ENCODE results near the gene SLC26A1. TPM values are rescaled to one million over a fixed set of nuclear protein-coding genes. Genes with fewer than 3 reads are reported as not detected.

SLC26A1 gene
- total RNA-seq, 2 donors from 2014 or later = 0.14 TPM; not detected in 1

DNA sequence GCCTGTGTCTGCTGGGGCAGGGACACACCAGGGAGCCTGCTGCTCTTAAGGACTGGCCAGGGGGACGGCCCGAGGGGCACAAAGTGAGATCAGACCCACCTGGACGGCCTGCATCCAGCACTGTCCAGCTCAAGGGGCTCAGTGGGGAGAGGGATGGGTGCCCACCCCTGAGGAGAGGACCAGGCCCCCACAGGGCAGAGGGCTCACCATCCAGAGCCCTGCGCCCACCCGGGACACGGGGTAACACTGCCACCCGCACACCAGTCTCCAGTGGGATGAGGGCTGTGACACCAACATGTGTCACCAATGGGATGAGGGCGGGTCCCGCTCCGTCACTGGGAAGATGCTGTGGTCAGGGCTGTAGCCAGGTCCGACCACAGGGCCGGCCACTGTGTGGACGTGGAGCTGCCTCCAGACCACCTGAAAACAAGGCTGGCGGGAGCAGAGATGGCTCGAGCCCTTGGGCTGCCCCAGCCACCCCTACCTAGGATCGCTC is 33.0 kb downstream of the SLC26A1 start:
- DNase-seq (ENCODE audit: low spot score) = peak; percentile 67

DNA sequence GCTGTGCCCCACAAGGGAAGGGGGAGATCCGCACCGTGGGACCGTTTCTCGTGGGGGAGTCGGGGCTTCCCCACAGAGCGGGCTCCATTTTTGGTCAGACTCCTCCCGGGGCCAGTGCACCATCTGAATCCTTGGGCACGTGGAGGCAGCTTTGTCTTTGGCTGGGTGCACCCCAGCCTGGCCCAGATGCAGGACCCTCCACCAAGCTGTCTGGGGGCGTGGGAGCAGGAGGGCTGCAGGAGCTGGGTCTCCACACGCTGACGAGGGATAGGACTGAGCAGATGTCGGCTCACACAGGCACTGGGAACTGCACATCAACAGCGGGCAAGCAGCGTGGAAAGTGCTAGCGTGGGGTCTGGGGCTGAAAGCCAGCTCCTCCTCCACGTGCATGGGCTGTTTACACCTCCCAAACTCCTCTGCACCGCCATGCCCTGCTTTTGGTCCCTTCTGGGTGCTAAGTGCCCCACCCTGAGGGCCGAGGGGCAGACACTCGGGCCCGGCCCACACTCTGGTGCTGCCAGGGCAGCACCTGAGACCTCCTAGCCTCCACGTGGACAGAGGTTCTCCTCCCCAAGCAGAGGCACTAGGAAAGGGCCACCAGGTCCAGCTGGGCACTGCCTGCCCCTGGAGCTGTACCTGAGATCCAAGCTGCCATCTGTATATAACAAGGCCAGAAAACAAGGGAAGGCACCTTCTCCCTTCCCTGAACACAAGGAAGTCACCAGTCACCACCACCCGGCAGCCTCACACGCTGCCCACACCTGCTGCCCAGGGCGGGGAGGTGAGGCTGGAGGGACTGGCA is 33.7 kb downstream of the SLC26A1 start:
- intact Hi-C loops (cut with DNase I) = no loop called here
- peak; percentile 66 for DNase-seq (ENCODE audit: low spot score)

More for the DNA sequence above, 33.0 kb downstream of the SLC26A1 start:
- intact Hi-C loops (cut with DNase I) = no loop called here

DNA sequence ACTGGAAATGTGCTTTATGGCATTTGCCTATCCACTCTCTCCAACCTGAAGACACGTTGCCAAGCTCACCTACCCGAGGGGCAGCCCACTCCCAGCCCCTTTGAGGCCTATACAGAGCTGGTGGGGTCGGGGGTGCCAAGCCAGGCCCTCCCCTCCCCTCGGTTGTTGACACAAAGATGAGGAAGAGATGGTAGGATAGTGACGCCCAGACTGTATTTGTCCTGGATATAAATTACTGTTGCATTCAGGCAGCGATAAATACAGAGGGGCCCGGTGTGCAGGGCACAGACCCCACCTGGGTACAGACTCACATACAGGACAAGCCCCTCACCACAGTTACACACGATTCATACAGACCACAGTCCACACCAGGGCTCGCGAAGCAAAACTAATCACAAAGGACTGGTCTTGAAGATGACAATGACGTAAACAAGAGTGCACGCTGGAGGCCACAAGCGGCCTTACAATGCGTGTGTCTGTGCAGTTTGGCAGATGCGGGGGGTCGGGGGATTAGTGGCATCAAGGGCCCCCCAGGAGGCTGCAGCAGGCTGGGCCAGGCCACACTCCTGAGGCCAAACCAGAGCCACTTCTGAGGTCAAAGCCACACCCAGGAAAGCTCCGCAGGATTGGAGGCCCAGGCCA is 34.4 kb downstream of the SLC26A1 start:
- intact Hi-C loops (cut with DNase I) = loop anchor here in 1 of 2 donors (1.0 kb wide), 1 partner anchor 26 kb away; no protein-coding TSS in a partner anchor

DNA sequence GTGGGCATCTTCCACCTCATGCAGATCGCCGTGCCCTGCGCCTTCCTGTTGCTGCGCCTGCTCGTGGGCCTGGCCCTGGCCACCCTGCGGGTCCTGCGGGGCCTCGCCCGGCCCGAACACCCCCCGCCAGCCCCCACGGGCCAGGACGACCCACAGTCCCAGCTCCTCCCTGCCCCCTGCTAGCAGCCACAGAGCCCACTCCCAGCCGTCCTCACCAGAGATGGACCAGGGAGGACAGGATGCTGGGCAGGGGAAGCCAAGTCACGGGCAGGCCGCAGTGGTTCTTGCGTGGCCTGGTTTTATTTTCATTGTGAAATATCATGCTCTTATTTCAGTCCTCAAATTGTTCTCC is 34.9 kb downstream of the SLC26A1 start:
- intact Hi-C loops (cut with DNase I) = loop anchor here in 1 of 2 donors (1.0 kb wide), 1 partner anchor 25 kb away; no protein-coding TSS in a partner anchor
- peak; percentile 69 for DNase-seq (ENCODE audit: low spot score)

More for the DNA sequence above, 34.4 kb downstream of the SLC26A1 start:
- DNase-seq (ENCODE audit: low spot score) = peak; percentile 71

DNA sequence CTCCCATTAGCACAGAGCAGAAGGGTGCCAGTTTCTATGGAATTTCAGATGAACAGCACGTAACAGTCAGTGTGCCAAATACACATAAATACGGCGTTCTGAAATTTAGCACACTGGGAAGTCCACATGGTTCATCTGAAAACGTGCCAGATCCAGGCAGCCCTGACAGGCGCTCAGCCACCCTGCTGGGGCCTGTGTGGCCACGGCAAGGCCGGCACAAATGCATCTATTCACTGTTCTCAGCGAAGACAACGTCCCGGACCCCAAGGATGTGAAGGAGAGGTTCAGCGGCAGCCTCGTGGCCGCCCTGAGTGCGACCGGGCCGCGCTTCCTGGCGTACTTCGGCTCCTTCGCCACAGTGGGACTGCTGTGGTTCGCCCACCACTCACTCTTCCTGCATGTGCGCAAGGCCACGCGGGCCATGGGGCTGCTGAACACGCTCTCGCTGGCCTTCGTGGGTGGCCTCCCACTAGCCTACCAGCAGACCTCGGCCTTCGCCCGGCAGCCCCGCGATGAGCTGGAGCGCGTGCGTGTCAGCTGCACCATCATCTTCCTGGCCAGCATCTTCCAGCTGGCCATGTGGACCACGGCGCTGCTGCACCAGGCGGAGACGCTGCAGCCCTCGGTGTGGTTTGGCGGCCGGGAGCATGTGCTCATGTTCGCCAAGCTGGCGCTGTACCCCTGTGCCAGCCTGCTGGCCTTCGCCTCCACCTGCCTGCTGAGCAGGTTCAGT is 35.5 kb downstream of the SLC26A1 start:
- DNase-seq (ENCODE audit: low spot score) = peak; percentile 63

GRCh38 chr4:957231-957580 is 36.0 kb downstream of the SLC26A1 start:
- intact Hi-C loops (cut with DNase I) = no loop called here
- DNase-seq (ENCODE audit: low spot score) = peak; percentile 53

More for the DNA sequence above, 35.5 kb downstream of the SLC26A1 start:
- intact Hi-C loops (cut with DNase I) = loop anchor here in 1 of 2 donors (1.0 kb wide), 1 partner anchor 24 kb away; no protein-coding TSS in a partner anchor

DNA sequence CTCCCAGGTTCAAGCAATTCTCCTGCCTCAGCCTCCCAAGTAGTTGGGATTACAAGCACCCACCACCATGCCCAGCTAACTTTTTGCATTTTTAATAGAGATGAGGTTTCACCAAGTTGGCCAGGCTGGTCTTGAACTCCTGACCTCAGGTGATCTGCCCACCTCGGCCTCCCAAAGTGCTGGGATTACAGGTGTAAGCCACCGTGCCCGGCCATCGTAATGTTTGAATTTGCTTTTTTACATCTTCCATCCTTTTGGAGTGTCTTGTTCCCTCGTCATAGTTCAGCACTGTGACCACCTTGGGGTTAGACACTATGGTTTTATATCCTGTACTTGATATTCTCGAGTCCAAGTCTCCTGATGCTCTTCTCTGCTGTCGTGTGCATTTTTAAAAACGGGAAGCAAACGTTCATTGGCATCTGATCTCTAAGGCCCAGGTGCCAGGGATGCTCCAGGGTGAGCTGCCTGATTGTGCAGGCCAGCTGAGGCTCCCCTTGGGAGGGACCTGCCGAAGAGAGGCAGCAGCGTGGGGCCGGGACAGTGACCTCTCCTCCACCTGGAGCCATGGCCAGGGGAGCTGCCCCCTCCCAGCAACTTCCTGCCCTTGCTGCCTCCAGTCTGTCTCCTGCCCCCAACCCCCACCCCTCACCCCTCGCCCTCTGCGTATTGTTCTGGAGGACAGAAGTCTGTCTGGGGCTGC is 36.5 kb downstream of the SLC26A1 start:
- DNase-seq (ENCODE audit: low spot score) = peak; percentile 65
- intact Hi-C loops (cut with DNase I) = no loop called here

DNA sequence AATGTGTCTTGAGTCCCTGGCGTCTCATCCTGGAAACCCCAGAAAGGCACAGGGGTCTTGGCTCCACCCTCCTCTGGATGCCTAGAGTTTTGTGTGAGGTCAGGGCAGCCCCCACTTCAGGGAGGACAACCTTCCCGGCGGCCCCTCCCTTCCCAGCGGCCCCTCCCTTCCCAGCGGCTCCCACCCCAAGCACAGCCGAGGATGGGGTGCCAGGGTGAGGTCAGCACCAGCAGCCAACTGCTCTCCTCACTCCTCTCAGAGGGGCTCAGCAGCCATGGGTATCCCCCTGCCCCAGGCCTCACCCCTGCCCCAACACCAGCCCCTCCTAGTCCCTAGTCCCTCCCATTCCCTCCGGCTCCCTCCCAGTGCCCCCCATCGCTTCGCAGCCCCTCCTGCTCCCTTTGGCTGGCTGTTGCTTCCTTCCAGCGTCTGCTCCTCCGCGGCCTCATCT is 37.2 kb downstream of the SLC26A1 start:
- peak; percentile 24 for DNase-seq (ENCODE audit: low spot score)
- intact Hi-C loops (cut with DNase I) = no loop called here

DNA sequence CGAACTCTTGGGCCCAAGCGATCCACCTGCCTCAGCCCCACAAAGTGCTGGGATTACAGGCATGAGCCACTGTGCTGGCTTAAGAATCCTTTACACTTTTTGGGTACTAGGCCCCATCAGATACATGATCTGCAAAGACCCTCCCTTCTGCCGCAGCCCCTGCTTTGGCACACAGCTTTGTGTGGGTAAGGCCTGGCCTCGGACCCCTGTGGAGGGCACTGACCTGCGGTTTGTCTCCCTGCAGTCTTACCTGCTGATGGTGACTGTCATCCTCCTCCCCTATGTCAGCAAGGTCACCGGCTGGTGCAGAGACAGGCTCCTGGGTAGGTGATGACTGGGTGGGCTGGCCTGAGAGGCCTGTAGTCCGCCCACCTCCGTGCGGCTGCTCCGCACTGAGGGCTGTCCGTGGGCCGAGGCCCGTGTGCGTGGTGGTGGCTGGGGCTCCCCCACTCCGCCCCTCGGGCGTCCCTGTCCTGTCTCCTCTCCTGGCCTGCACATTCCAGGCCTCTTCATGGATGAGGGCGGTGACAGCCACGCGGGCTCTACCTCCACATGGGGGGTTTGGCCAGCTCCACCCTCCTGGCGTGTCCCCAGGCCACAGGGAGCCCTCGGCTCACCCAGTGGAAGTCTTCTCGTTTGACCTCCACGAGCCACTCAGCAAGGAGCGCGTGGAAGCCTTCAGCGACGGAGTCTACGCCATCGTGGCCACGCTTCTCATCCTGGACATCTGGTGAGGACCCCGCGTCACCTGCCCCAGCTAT is 37.9 kb downstream of the SLC26A1 start:
- intact Hi-C loops (cut with DNase I) = no loop called here
- peak; percentile 74 for DNase-seq (ENCODE audit: low spot score)

DNA sequence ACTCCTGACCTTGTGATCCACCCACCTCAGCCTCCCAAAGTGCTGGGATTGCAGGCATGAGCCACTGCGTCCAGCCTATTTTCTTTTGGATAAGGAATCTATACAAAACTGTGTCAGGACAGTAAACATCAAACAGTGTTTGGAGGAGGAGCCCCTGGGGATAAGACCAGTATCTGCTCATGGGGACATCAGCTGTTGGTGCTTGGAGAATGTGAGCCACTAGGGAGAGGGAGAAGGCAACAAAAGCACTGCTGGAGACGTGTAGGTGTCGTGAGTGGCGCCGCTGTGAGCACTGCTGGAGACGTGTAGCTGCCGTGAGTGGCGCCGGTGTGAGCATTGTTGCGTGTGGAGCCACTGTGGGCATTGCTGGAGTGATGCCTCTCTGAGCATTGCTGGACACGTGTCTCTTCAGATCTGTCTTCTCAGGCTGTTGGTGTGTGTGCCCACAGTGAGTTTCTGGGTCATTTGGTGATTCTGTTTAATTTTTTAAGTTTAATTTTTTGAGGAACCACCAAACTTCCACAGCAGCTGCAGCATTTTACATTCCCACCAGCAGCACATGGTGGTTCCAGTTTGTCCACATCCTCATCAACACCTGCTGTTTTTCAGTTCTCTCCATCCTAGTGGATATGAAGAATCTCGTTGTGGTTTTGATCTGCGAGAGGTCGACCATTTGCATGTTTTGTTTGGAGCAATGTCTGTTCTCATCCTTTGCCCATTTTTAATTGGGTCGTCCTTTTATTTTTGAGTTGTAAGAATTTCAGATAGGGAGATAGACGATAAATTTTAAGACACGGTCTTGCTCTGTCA is 38.8 kb downstream of the SLC26A1 start:
- intact Hi-C loops (cut with DNase I) = no loop called here
- peak; percentile 30 for DNase-seq (ENCODE audit: low spot score)

DNA sequence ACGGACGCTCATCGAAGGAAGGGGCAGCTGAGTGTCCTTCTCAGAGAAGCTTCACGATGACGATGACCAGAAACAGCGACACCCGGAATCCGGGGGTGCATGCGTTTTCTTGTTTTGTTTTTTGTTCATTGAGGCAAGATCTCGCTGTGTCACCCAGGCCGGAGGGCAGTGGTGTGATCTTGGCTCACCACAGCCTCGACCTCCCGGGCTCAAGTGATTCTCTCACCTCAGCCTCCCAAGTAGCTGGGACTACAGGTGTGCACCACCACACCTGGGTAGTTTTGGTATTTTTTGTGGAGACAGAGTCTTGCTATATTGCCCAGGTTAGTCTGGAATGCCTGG is 39.7 kb downstream of the SLC26A1 start:
- no peak for DNase-seq (ENCODE audit: low spot score)
- intact Hi-C loops (cut with DNase I) = no loop called here

- intact Hi-C loops (cut with DNase I) = no loop called here
- DNase-seq (ENCODE audit: low spot score) = peak; percentile 67
Measured at GRCh38 chr4:952881-953573, 40.2 kb downstream of the SLC26A1 start.

DNA sequence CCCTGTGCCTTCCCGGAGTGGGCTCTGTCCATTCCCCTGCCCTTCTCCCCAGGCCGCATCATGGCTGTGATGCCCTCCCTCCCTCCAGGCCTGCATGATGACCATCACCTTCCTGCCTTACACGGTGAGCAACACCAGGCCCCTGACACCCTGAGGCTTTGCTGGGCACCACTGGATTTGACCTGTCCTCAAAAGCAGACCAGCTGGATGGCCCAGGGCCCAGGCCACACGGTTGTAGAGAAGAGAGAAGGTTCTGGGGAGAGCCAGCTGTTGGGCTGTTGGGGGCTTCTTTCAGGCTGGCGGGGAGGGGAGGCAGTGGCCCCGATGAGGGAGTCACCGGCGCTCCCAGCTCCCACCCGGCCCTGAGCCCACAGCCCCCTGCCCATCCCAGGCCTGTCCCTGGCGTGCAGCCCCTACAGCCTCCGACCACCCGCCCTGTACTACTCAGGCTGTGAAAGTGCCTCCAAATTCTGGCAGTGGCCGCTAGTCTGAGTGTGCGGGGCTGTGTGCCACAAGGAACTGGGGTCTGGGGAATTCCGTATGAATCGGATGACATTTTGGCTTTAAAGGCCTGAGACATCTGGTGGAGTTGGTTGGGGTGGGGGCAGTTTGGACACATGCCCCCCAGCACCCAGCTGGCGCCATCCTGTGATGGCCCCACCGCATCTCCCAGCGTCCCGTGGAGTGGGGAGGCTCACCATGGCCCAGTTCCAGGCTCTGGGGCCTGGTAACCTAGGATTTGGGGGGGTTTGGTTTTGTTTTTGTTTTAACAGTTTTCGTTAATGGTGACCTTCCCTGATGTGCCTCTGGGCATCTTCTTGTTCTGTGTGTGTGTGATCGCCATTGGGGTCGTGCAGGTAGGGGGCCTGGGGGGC is 41.4 kb downstream of the SLC26A1 start:
- peak; percentile 73 for DNase-seq (ENCODE audit: low spot score)
- intact Hi-C loops (cut with DNase I) = no loop called here

DNA sequence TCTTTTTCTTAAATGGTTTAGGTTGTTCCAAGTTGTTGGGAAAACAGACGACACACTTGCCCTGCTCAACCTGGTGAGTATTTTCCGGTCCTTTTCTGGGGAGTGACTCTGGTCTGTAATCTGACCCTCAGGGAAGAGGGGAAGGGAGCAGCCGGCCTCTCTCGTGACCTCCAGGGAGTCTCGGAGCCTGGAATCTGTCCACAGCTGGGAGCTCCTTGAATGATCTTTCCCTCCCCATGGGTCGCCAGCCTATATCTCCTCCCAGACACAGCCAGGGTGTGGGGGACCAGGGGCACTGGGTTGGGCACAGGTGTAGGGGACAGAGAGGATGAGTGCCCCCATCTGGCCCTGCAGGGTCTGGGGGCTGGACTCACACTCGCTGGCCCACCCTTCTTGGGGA is 42.0 kb downstream of the SLC26A1 start:
- intact Hi-C loops (cut with DNase I) = no loop called here
- DNase-seq (ENCODE audit: low spot score) = peak; percentile 68

DNA sequence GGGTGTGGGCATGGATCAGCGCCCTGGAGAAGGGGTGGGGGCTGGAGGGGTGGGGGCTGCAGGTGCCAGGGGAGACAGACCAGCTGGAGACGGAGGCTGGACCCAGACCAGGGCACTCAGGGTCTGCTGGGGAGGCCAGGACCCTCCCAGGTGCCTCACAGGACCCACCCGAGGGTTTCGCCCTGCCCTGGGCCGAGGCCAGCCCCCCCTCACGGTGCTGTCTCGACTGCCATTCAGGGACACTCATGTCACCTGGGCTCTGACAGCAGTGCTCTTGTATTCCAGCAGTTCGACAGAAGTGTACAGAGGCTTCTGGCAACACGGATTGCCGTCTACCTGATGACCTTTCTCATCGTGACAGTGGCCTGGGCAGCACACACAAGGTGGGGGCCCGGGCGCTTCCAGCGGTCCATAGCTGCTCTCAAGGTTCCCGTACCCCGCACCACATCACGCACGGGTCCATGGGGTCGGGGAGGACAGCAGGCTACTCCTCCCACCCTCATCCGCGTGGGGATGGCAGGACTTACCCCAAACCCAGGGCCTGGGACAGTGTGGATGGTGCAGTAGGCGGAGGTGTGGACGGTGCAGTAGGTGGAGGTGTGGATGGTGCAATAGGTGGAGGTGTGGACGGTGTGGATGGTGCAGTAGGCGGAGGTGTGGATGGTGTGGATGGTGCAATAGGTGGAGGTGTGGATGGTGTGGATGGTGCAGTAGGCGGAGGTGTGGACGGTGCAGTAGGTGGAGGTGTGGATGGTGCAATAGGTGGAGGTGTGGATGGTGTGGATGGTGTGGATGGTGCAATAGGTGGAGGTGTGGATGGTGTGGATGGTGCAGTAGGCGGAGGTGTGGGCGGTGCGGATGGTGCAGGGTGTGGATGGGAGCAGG is 42.8 kb downstream of the SLC26A1 start:
- peak; percentile 73 for DNase-seq (ENCODE audit: low spot score)
- intact Hi-C loops (cut with DNase I) = no loop called here

All from posterior vena cava (tissue), 2 donors.